ENCODE measurements around the gene KCNQ1OT1. TPM values are rescaled to one million over a fixed set of nuclear protein-coding genes. Genes with fewer than 3 reads are reported as not detected.

The KCNQ1OT1 gene
- total and polyA plus RNA-seq, 9 of the 15 experiments (the other 6 are each of a cell fraction or from before 2014, with no cell fraction given): 0.04 to 2.3 (median 0.74) TPM

DNA sequence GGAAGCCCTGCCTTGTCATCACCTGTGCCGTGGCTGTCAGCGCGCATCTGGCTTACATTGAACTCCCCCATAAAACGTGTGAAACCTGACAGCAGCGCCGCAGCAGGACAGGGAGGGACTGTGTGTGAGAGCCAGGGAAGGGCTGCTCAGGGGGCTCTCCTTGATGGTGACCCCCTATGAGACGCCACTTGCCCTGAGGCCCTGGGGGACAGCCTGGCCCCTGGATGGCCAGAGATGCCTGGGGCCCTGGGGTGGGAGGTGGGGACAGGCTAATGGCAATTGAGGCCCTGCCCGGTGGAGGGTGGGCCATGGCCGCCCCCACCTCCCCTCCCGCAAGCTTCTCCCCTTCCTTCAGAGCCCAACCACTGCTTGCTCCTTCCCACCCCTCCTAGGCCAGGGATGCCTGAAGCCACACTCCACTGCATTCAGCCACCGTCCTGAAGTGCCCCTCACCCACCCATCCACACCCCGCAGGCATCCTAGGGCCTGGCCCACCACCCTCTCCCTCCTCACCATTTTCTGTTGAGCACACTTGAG, 35.3 kb upstream of the KCNQ1OT1 start:
- Histone ChIP-seq H4K20me1 (replicated peaks; ENCODE audit: control insufficient read depth, insufficient read depth, low read length) (no peaks in the 10 kb centered on the region; the same call in 1 of the 2 replicates), H3K4me2 (ENCODE audit: insufficient read depth, low read length) (no peak overlapping the region), H3K36me3 (ENCODE audit: control insufficient read depth, insufficient read depth, low read length) (no peaks in the 10 kb centered on the region), H3K79me2 (ENCODE audit: control insufficient read depth, insufficient read depth, low read length) (no peaks in the 10 kb centered on the region), H3K9ac (ENCODE audit: insufficient read depth in 1 of 2, low read depth in 2 of 2, low read length in 2 of 2) (no peak overlapping the region), H3K27ac (ENCODE audit: extremely low read depth, low read depth, low read length) (no peak overlapping the region), H3K4me1 (replicated peaks in 1 of 2; ENCODE audit: control insufficient read depth in 2 of 2, insufficient read depth in 2 of 2, low read length in 2 of 2) (peaks cover 24 to 60% of the 10 kb centered on the region in 2 experiments), H2AFZ (ENCODE audit: low read depth, low read length) (no peak overlapping the region), H3K27me3 (ENCODE audit: control insufficient read depth in 2 of 2, insufficient read depth in 2 of 2, low read length in 2 of 2) (no peaks in the 10 kb centered on the region), H3K9me3 (replicated peaks; ENCODE audit: control insufficient read depth, insufficient read depth, low read depth, low read length) (no peaks in the 10 kb centered on the region), H3K4me3 (no peak overlapping the region), H3K9me1 (ENCODE audit: control insufficient read depth, insufficient read depth, low read length) (no peaks in the 10 kb centered on the region)
- ATAC-seq (no peak), DNase-seq (ENCODE audit: extremely low read depth in 1 of 4, low spot score in 3 of 4) (no peak), FAIRE-seq (no peak)
- TF ChIP-seq, protein P1, sequence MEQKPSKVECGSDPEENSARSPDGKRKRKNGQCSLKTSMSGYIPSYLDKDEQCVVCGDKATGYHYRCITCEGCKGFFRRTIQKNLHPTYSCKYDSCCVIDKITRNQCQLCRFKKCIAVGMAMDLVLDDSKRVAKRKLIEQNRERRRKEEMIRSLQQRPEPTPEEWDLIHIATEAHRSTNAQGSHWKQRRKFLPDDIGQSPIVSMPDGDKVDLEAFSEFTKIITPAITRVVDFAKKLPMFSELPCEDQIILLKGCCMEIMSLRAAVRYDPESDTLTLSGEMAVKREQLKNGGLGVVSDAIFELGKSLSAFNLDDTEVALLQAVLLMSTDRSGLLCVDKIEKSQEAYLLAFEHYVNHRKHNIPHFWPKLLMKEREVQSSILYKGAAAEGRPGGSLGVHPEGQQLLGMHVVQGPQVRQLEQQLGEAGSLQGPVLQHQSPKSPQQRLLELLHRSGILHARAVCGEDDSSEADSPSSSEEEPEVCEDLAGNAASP (IDR thresholded peaks at IDR 0.05): no peak
- TF ChIP-seq RNF2 (IDR thresholded peaks at IDR 0.05) (no peak), CHD1 (IDR thresholded peaks at IDR 0.05; ENCODE audit: low read length) (no peak), POLR2H (tag; IDR thresholded peaks at IDR 0.05; ENCODE audit: low read depth) (no peak), ZNF583 (CRISPR knock-in tag; IDR thresholded peaks at IDR 0.05) (no peak), TAF15 (IDR thresholded peaks at IDR 0.05; ENCODE audit: low read depth, low read length) (no peak), ZNF263 (CRISPR knock-in tag; IDR thresholded peaks at IDR 0.05; ENCODE audit: borderline replicate concordance) (no peak)
- TF ChIP-seq, protein P2, sequence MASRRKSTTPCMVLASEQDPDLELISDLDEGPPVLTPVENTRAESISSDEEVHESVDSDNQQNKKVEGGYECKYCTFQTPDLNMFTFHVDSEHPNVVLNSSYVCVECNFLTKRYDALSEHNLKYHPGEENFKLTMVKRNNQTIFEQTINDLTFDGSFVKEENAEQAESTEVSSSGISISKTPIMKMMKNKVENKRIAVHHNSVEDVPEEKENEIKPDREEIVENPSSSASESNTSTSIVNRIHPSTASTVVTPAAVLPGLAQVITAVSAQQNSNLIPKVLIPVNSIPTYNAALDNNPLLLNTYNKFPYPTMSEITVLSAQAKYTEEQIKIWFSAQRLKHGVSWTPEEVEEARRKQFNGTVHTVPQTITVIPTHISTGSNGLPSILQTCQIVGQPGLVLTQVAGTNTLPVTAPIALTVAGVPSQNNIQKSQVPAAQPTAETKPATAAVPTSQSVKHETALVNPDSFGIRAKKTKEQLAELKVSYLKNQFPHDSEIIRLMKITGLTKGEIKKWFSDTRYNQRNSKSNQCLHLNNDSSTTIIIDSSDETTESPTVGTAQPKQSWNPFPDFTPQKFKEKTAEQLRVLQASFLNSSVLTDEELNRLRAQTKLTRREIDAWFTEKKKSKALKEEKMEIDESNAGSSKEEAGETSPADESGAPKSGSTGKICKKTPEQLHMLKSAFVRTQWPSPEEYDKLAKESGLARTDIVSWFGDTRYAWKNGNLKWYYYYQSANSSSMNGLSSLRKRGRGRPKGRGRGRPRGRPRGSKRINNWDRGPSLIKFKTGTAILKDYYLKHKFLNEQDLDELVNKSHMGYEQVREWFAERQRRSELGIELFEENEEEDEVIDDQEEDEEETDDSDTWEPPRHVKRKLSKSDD (conservative IDR thresholded peaks at IDR 0.05; ENCODE audit: low read length): no peak
- no TSS peak for BruUV-seq (replicated peaks)
- ChIA-PET CTCF (ENCODE audit: low intra/inter-chr PET ratio) (no interaction called here), POLR2A (interaction anchor here (0.6 to 1.1 kb wide), 2 partner anchors 10 to 155 kb away, joined by 3 to 6 read pairs; no protein-coding TSS in a partner anchor)
- intact Hi-C loops (cut with micrococcal nuclease): no loop called here
- in situ Hi-C loops (cut with MboI): no loop called here
- WGBS (ENCODE audit: insufficient coverage, low coverage, missing lambda C conversion rate): 41% methylated on average over 8 of the region's 12 CpGs
